Peyer's patch (tissue), 4 donors: ENCODE measurements around the gene FNDC4. TPM values are rescaled to one million over a fixed set of nuclear protein-coding genes. Genes with fewer than 3 reads are reported as not detected.

Source experiments
- DNase-seq, 3 donors: peaks; one replicate each; pipeline ENCODE4 v3.0.0-alpha.2; 2017 to 2019
- H3K27ac ChIP-seq, 4 donors: fragments of 200-600 bp; sonication (generic); one replicate each; pipeline ENCODE4 v1.5.1; 2016 to 2019
- H3K27me3 ChIP-seq, 2 donors: fragments of 200-600 bp; sonication (generic); one replicate each; pipeline ENCODE4 v1.5.1; 2019
- H3K36me3 ChIP-seq, 3 donors: fragments of 200-600 bp; sonication (generic); one replicate each; pipeline ENCODE4 v1.5.1; 2016 to 2019
- H3K4me1 ChIP-seq, 4 donors: fragments of 200-600 bp; sonication (generic); one replicate each; pipeline ENCODE4 v1.5.1; 2016 to 2019
- H3K4me3 ChIP-seq, 4 donors: fragments of 200-600 bp; sonication (generic); 1 replicate in 3 of 4; 2 replicates in 1 of 4; pipeline ENCODE4 v1.5.1; 2016 to 2019; ENCODE audit warnings: mild to moderate bottlenecking in 1 of 4
- H3K9me3 ChIP-seq, 4 donors: fragments of 200-600 bp; sonication (generic); one replicate each; pipeline ENCODE4 v1.5.1; 2016 to 2019; ENCODE audit warnings: mild to moderate bottlenecking in 1 of 4
- POLR2A ChIP-seq, 2 donors: fragments of 450-650 bp; IDR thresholded peaks; one replicate each; pipeline ENCODE4 v1.5.1; 2017; ENCODE audit warnings: antibody characterized with exemption in 2 of 2, mild to moderate bottlenecking in 2 of 2, moderate library complexity in 2 of 2
- total RNA-seq, 4 donors: library from RNA; depleted of rRNA; stranded (reverse); fragments of >200 nt; gene quantifications; one replicate each; pipeline ENCODE4 v1.1.0, GENCODE V29; 2016
- TF ChIP-seq, protein P1 (sequence below), 6 experiments: fragments of 450-650 bp in 4 of 6; fragments of 200-600 bp in 2 of 6; sonication (generic) in 1 of 6; IDR thresholded peaks; one replicate each; pipeline ENCODE4 v1.5.1; 2017 to 2019; ENCODE audit warnings: antibody characterized with exemption in 6 of 6, mild to moderate bottlenecking in 3 of 6, moderate library complexity in 1 of 6

The FNDC4 gene
- total RNA-seq, 4 donors from 2014 or later: 2.0 to 3.2 TPM; not detected in 2

GRCh38 chr2:27527182-27527581, 32.2 kb upstream of the FNDC4 start:
- Histone ChIP-seq H3K27me3 (no peaks in the 10 kb centered on the region), H3K4me3 (no peak overlapping the region), H3K36me3 (no peaks in the 10 kb centered on the region), H3K4me1 (no peaks in the 10 kb centered on the region), H3K9me3 (no peaks in the 10 kb centered on the region), H3K27ac (no peak overlapping the region)
- TF ChIP-seq POLR2A (IDR thresholded peaks at IDR 0.05): no peak
- TF ChIP-seq, protein P1, sequence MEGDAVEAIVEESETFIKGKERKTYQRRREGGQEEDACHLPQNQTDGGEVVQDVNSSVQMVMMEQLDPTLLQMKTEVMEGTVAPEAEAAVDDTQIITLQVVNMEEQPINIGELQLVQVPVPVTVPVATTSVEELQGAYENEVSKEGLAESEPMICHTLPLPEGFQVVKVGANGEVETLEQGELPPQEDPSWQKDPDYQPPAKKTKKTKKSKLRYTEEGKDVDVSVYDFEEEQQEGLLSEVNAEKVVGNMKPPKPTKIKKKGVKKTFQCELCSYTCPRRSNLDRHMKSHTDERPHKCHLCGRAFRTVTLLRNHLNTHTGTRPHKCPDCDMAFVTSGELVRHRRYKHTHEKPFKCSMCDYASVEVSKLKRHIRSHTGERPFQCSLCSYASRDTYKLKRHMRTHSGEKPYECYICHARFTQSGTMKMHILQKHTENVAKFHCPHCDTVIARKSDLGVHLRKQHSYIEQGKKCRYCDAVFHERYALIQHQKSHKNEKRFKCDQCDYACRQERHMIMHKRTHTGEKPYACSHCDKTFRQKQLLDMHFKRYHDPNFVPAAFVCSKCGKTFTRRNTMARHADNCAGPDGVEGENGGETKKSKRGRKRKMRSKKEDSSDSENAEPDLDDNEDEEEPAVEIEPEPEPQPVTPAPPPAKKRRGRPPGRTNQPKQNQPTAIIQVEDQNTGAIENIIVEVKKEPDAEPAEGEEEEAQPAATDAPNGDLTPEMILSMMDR (IDR thresholded peaks at IDR 0.05): no peak
- DNase-seq: no peak

- DNase-seq: no peak
- Histone ChIP-seq H3K27me3 (no peaks in the 10 kb centered on the region), H3K27ac (no peak overlapping the region), H3K9me3 (no peaks in the 10 kb centered on the region), H3K4me3 (no peak overlapping the region), H3K36me3 (no peaks in the 10 kb centered on the region), H3K4me1 (no peaks in the 10 kb centered on the region)
- TF ChIP-seq, protein P1 (IDR thresholded peaks at IDR 0.05): peak in 1 of 6 experiments; percentile 10
- TF ChIP-seq POLR2A (IDR thresholded peaks at IDR 0.05): no peak
Measured at GRCh38 chr2:27522400-27522945, 27.5 kb upstream of the FNDC4 start.

DNA sequence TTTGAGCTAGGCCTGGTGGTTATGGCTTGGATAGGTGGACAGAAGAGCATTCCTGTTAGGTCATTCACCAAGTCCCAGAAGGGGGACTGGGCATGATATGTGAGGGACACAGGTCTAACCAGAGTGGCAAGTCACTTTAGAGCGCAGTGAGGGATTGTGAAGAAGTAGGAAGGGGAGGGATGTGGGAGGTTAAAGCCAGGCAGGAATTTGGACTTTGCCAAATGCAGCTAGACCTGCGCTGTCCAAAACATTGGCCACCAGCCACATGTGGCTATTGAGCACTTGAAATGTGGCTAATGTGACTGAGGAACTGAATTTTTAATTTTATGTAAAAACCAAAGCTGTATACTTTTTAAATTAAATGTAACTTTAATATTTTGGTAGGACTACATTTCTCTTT, 25.3 kb upstream of the FNDC4 start:
- Histone ChIP-seq H3K27ac (no peak overlapping the region), H3K36me3 (no peaks in the 10 kb centered on the region), H3K27me3 (no peaks in the 10 kb centered on the region), H3K9me3 (no peaks in the 10 kb centered on the region), H3K4me1 (no peaks in the 10 kb centered on the region), H3K4me3 (no peak overlapping the region)
- TF ChIP-seq POLR2A (IDR thresholded peaks at IDR 0.05): no peak
- TF ChIP-seq, protein P1 (IDR thresholded peaks at IDR 0.05): no peak
- DNase-seq: no peak

DNA sequence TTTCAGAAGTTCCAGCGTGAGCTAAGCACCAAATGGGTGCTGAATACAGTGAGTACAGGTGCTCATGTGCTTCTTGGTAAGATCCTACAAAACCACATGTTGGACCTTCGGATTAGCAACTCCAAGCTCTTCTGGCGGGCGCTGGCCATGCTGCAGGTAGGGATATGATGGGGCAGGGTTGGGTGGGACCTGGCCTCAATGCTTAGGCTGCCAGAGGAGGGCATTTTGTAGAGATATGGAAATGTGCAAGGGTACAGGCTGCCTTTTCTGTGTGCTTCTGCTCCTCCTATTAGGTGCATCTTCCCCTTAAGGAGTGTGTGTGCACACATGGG, 23.7 kb upstream of the FNDC4 start:
- TF ChIP-seq, protein P1 (IDR thresholded peaks at IDR 0.05): no peak
- TF ChIP-seq POLR2A (IDR thresholded peaks at IDR 0.05): no peak
- no peak for DNase-seq

DNA sequence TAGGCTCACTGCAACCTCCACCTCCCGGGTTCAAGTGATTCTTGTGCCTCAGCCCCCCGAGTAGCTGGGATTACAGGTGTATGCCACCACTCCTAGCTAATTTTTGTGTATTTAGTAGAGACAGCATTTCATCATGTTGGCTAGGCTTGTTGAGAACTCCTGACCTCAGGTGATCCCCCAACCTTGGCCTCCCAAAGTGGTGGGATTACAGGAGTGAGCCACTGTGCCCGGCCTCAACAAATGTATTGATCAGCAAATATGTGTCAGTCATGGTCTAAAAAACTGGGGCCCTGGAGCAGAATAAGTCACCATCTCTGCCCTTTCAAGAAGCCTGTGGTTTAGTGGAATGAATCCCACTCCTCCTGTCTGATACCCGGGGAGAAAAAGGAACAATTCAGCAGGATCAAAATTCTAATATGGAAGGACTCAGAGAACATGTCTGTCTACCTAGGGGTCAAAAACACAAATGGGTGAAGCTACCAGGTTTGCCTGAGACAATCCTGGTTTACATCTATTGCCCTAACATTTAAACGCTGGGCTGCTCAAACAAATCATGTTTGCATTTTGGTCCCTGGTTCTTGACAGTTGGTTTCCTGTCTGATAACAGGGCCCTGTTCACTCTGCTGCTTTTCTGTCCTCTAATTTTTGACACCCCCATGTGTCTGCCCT, 23.2 kb upstream of the FNDC4 start:
- Histone ChIP-seq H3K4me1 (no peaks in the 10 kb centered on the region), H3K9me3 (no peaks in the 10 kb centered on the region), H3K27ac (no peak overlapping the region), H3K36me3 (no peaks in the 10 kb centered on the region), H3K27me3 (no peaks in the 10 kb centered on the region), H3K4me3 (no peak overlapping the region)
- TF ChIP-seq POLR2A (IDR thresholded peaks at IDR 0.05): no peak
- TF ChIP-seq, protein P1 (IDR thresholded peaks at IDR 0.05): no peak
- DNase-seq: no peak

More for the DNA sequence above, 23.7 kb upstream of the FNDC4 start:
- Histone ChIP-seq H3K27me3 (no peaks in the 10 kb centered on the region), H3K9me3 (no peaks in the 10 kb centered on the region), H3K4me3 (no peak overlapping the region), H3K36me3 (no peaks in the 10 kb centered on the region), H3K4me1 (no peaks in the 10 kb centered on the region), H3K27ac (no peak overlapping the region)
